ENCODE measurements around the gene ZEB2.

The ZEB2 gene

DNA sequence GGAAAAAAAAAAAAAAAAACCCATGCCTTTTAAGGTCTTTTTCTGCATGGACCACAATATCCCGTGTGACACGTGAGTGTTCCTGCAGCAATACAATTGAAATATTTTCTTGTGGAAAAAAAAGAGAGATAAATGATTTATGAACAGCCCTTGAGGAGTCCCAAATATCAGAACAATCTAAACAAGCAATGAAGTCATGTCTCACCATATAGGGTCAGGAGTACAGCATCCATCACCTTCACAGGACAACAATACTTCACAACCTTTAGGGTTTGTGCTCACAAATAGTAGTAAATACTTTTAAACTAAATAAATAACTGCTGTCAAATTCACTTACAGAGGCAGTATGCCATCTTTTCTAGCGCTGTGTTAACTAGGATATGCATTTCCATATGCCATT lies 87.9 kb downstream of the ZEB2 start:
- Histone ChIP-seq H3K27me3 (ENCODE audit: insufficient read depth, low read depth) (no peaks in the 10 kb centered on the region), H3K9ac (peak overlapping the region; percentile 92; the same call in 1 of the 2 replicates), H3K79me2 (ENCODE audit: insufficient read depth, low read depth) (0 out of 2 replicates have a peak, but pooled peaks cover 9% of the 10 kb centered on the region), H3K27ac (peak overlapping the region; percentile 99), H3K4me3 (IDR thresholded peaks at IDR 0.05; ENCODE audit: insufficient read depth, low read depth, low read length) (no peak overlapping the region), H3K36me3 (ENCODE audit: insufficient read depth) (no peaks in the 10 kb centered on the region), H3K4me1 (ENCODE audit: low read depth, poor library complexity, severe bottlenecking) (peaks cover 57% of the 10 kb centered on the region), H3K4me2 (peak overlapping the region; percentile 91), H4K20me1 (ENCODE audit: insufficient read depth) (no peaks in the 10 kb centered on the region), H2AFZ (ENCODE audit: low read depth) (no peak overlapping the region)
- TF ChIP-seq, protein P1, sequence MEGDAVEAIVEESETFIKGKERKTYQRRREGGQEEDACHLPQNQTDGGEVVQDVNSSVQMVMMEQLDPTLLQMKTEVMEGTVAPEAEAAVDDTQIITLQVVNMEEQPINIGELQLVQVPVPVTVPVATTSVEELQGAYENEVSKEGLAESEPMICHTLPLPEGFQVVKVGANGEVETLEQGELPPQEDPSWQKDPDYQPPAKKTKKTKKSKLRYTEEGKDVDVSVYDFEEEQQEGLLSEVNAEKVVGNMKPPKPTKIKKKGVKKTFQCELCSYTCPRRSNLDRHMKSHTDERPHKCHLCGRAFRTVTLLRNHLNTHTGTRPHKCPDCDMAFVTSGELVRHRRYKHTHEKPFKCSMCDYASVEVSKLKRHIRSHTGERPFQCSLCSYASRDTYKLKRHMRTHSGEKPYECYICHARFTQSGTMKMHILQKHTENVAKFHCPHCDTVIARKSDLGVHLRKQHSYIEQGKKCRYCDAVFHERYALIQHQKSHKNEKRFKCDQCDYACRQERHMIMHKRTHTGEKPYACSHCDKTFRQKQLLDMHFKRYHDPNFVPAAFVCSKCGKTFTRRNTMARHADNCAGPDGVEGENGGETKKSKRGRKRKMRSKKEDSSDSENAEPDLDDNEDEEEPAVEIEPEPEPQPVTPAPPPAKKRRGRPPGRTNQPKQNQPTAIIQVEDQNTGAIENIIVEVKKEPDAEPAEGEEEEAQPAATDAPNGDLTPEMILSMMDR (conservative IDR thresholded peaks at IDR 0.05; ENCODE audit: low read depth, low read length): no peak

DNA sequence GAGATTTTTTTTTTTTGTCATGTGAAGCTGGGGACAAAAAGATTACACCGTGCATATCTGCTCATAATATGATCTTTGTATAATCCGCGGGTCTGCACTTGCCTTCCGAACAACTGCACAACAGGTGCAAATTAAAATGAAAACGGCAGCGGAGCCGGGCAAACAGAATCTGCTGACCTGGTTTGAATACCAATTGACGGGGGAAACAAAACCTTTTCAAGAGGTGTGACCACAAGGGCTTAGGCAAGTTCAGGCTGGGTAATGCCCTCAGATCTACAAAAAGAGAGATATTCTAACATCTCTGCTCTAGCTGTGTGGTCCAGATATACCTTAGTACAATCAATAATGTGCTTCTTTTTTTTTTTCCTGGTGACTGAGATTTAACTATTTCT lies 88.5 kb downstream of the ZEB2 start:
- Histone ChIP-seq H4K20me1 (ENCODE audit: insufficient read depth) (no peaks in the 10 kb centered on the region), H3K36me3 (ENCODE audit: insufficient read depth) (no peaks in the 10 kb centered on the region), H3K9ac (peak overlapping the region; percentile 92), H2AFZ (ENCODE audit: low read depth) (no peak overlapping the region), H3K27me3 (ENCODE audit: insufficient read depth, low read depth) (no peaks in the 10 kb centered on the region), H3K4me1 (ENCODE audit: low read depth, poor library complexity, severe bottlenecking) (peaks cover 63% of the 10 kb centered on the region), H3K4me2 (peak overlapping the region; percentile 91), H3K27ac (peak overlapping the region; percentile 99), H3K79me2 (ENCODE audit: insufficient read depth, low read depth) (0 out of 2 replicates have a peak, but pooled peaks cover 9% of the 10 kb centered on the region), H3K4me3 (IDR thresholded peaks at IDR 0.05; ENCODE audit: insufficient read depth, low read depth, low read length) (no peak overlapping the region)
- TF ChIP-seq, protein P1 (conservative IDR thresholded peaks at IDR 0.05; ENCODE audit: low read depth, low read length): no peak

DNA sequence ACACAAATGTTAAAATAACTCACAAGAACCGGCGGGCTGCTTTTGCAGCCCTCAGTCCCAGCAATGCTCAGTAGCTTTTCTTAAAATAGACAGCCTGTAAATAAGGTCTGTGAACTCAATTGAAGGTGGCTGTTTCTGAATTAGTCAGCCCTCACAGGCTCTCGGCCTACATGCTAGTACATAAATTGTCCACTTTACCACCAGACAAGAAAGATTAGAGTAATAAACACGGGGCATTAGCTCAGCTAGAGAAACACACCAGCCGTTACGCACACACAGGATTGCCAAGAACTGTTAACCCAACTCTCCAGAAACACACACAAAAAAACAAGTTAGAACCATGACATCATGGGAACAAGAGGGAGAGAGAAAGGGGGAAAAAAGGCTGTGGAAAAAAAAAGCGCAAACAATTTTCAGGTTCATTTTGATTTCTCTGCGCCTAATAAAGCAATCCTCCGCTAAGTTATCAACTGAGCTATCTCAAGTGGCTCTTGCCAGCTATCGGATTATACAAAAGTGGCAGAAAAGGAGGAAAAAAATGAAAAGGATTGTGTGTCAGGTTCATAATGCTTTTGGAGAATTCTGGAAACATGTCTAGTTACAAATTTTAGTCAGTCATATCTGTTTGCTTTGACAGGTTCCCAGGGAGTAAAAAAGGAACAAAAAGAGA lies 89.1 kb downstream of the ZEB2 start:
- Histone ChIP-seq H3K27me3 (ENCODE audit: insufficient read depth, low read depth) (no peaks in the 10 kb centered on the region), H3K4me3 (IDR thresholded peaks at IDR 0.05; ENCODE audit: insufficient read depth, low read depth, low read length) (peak overlapping the region; percentile 41), H3K4me2 (peak overlapping the region; percentile 91), H4K20me1 (ENCODE audit: insufficient read depth) (no peaks in the 10 kb centered on the region), H3K27ac (peak overlapping the region; percentile 99), H3K9ac (peak overlapping the region; percentile 92), H2AFZ (ENCODE audit: low read depth) (peak overlapping the region; percentile 31; the same call in 1 of the 2 replicates), H3K36me3 (ENCODE audit: insufficient read depth) (no peaks in the 10 kb centered on the region), H3K4me1 (ENCODE audit: low read depth, poor library complexity, severe bottlenecking) (peaks cover 69% of the 10 kb centered on the region), H3K79me2 (ENCODE audit: insufficient read depth, low read depth) (0 out of 2 replicates have a peak, but pooled peaks cover 9% of the 10 kb centered on the region)
- TF ChIP-seq, protein P1 (conservative IDR thresholded peaks at IDR 0.05; ENCODE audit: low read depth, low read length): no peak

DNA sequence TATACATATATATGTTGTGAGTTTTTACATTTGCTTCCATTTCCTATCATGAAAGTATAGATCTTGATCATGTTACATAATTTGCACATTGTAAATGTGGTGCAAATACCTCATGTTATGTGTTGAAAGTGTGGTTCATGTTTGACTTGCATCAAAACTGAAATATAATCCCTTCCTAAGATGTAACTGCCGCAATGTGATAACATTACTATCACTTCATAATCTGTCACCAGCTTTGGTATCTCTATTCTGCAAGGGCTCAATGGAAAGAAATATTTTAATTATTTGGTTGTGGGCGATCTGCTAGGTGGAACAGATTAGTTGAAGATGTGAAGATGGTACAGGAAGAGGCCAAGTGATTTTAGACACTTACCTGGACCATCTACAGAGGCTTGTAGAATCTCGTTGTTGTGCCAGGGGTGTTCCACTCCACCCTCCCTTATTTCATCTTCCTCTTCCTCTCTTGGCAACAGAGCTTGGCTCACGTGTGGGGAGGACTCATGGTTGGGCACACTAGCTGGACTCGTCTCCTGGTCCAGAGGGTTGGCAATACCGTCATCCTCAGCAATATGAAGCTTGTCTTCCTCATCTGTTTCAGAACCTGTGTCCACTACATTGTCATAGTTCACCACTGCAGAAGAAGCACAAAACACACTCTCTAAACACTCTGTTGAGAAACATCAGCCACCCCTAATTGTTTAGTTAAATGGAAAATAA lies 90.4 kb downstream of the ZEB2 start:
- Histone ChIP-seq H3K4me3 (IDR thresholded peaks at IDR 0.05; ENCODE audit: insufficient read depth, low read depth, low read length) (no peak overlapping the region), H3K79me2 (ENCODE audit: insufficient read depth, low read depth) (peaks cover 9% of the 10 kb centered on the region; the same call in 1 of the 2 replicates), H4K20me1 (ENCODE audit: insufficient read depth) (no peaks in the 10 kb centered on the region), H3K4me2 (peak overlapping the region; percentile 91), H3K36me3 (ENCODE audit: insufficient read depth) (no peaks in the 10 kb centered on the region), H3K27ac (peak overlapping the region; percentile 99), H3K27me3 (ENCODE audit: insufficient read depth, low read depth) (no peaks in the 10 kb centered on the region), H2AFZ (ENCODE audit: low read depth) (peak overlapping the region; percentile 38; the same call in 1 of the 2 replicates), H3K4me1 (ENCODE audit: low read depth, poor library complexity, severe bottlenecking) (peaks cover 81% of the 10 kb centered on the region), H3K9ac (peak overlapping the region; percentile 92)
- TF ChIP-seq, protein P1 (conservative IDR thresholded peaks at IDR 0.05; ENCODE audit: low read depth, low read length): no peak

Measured in KMS-11 (cell line).